ENCODE results near the gene VNN1.

VNN1 gene, protein sequence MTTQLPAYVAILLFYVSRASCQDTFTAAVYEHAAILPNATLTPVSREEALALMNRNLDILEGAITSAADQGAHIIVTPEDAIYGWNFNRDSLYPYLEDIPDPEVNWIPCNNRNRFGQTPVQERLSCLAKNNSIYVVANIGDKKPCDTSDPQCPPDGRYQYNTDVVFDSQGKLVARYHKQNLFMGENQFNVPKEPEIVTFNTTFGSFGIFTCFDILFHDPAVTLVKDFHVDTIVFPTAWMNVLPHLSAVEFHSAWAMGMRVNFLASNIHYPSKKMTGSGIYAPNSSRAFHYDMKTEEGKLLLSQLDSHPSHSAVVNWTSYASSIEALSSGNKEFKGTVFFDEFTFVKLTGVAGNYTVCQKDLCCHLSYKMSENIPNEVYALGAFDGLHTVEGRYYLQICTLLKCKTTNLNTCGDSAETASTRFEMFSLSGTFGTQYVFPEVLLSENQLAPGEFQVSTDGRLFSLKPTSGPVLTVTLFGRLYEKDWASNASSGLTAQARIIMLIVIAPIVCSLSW

DNA sequence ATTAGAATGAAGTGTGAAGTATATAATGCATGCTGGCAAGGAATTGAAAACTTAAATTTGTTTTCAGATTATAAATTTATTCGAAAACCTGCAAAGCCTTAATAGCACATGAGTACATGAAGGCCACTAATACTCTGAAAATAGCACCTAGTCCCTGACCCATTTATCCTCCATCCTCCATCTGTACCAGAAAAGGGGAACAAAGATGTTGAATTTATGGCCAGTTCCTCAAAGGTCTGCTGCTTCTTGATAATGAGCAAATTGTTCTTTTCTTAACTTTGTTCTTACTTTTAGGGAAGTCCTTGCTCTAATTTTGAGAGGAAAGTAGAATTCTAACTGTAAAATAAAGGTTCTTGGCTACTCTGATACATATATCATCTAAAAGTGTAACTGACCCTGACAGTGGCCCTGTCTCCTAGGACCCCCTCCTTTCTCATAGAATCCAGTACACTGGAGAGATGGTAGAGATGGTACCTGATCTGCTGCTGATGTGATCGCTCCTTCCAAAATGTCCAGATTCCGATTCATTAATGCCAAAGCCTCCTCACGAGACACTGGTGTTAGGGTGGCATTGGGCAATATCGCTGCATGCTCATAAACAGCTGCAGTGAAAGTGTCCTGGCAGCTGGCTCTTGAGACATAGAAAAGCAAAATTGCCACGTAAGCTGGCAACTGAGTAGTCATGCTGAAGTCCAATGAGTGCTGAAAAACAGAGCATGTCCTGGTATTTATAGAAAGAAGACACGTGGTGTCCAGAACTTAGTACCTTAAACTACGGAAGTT is at the start of gene VNN1:
VNN1 (minus strand) TSS at position 704 of the 783 bp plus-strand sequence; CDS start at position 684, 20 bp downstream.
- DNase-seq = no peak

DNA sequence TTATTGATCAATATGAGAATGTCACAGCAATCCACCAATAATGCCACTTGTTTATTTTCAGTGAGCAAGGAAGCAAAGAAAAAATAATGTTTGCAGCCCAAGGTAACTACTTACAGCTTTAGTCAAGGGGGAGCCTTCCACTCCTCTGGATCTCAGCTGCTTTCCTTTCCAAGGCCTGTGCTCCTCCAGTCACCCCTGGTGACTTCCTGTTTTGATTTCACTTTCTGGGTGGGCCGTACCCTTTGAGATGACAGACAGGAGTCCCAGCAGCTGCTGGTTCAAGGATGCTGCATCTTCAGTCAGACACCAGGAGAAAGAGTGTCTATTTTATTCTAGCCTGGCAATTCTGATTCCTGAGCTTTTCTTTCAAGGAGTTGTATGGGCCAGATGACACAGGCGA is 49.4 kb upstream of the VNN1 start:
- no peak for DNase-seq

DNA sequence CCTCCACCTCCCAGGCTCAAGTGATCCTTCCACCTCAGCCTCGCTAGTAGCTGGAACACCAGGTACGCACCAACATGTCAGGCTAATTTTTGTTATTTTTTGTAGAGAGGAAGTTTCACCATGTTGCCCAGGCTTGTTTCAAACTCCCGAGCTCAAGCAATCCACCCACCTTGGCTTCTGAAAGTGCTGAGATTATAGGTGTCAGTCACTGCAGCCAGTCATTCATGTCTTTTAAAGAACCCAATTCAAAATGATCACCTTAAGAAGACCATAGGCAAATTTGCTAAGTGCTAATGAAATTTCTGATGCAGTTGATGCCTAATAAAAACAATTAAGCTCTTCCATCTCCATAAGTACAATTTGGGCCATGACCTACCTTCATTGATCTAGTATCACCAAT is 46.4 kb upstream of the VNN1 start:
- DNase-seq = no peak

DNA sequence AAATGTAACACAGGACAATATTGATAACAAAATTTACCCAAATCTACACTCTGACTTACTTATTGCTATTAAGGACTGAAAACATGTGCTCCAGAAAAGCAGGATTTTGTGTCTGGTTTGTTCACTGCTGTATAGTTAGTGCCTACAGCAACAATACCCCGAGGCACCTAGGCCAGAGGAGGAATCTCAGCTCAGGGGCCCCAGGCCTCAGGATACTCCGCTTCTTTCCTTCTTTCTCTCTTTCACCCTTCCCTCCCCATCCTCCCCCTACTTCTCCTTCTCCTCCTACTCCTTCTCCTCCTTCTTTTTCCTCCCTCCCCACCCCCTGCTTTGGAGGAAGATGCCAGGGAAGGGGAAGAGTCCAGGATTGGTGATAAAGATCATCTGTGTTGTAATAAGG is 44.8 kb upstream of the VNN1 start:
- no peak for DNase-seq

DNA sequence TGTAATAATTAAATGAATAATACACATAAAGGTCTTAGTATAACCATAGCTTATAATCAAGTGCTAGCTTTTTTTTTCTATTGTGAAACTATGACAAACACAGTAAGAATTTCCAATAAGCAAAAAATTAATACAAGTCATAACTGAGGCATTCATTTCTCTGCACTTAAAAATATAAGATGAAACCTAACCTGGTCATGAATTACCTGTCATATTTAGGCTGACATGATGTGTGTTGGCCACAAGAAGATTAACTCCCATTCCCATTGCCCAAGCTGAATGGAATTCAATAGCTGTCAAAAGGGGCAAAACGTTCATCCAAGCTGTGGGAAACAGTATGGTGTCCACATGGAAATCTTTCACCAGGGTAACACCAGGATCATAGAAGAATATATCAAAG is 38.4 kb upstream of the VNN1 start:
- no peak for DNase-seq

DNA sequence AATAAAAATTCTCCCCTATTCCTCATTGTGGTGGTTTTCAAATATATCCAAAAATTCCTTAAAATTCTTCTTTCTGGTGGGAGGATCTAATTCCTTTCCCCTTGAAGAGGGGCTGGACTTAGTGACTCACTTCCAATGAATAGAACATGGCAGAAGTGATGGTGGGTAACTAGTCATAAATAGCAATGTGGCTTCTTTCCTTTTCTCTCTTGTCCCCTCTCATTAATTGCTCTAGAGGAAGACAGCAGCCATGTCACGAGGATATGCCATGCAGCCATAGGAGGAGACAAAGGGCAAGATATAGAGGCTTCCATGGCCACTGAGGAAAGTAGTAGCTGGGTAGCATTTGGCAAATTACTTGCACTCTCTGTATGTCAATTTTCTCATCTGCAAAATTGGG is 38.0 kb upstream of the VNN1 start:
- no peak for DNase-seq

DNA sequence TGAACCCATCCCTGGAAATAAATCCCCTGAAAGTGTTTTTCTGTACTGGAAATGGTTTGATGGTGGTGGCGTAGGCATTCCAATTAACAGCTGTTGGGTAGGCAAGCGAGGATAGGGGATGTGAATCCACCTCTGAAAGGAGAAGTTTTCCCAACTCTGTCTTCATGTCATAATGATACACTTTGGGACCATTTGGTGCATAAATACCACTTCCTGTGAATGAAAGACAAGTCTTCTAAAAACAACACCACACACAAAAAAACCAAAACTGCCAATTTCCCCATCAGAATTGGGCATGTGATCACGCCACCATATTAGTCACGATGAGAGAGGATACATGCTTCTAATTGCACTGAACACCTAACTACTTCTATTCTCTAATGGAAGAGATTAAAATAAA is 37.5 kb upstream of the VNN1 start:
- no peak for DNase-seq

DNA sequence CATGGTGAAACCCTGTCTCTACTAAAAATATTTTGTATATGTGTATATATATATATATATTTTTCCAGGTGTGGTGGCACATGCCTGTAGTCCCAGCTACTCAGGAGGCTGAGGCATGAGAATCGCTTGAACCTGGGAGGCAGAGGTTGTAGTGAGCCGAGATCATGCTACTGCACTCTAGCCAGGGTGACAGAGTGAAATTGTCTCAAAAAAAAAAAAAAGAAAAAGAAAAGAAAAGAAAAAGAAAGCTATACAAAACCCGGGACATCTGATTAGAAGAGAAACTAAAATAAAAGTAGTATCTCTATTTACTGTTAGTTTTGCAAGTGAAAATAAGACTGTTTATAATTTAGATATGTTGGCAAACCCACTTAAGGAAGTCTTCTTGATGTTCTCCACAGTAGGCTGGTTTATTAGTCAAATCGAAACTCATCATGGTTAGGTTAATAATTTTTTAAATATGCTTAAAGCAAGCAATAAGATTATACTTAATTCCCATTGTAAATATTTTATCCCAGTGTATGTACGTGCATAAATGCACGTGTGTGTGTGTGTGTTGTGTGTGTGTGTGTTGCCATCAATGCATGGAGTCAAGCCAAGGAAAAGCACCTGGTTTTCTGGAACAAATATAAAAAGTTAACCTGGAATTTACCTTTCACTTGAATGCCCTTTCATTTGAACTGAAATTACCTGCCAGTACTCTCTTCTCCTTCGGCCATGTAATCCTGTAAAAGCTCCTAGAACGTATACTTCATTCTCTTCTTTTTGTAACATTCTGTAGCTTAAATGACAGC is 36.8 kb upstream of the VNN1 start:
- DNase-seq = no peak

DNA sequence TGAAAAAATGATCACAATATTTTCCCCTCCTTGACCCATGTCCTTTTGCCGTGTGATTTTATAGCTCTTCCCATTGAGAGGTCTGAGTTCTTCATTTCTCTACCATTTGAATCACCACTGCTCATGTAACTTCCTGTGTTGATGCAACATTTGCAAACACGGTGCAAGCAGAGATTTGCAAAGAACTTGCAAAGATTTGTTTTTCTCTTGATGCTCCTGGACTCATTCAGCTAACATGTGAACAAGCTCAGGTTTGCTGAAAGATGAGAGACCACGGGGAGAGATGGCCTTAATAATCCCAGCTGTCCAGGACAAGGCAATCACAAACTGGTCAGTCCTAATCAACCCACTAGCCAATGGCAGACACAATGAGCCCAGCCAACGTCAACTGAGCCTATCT is 35.3 kb upstream of the VNN1 start:
- DNase-seq = no peak

DNA sequence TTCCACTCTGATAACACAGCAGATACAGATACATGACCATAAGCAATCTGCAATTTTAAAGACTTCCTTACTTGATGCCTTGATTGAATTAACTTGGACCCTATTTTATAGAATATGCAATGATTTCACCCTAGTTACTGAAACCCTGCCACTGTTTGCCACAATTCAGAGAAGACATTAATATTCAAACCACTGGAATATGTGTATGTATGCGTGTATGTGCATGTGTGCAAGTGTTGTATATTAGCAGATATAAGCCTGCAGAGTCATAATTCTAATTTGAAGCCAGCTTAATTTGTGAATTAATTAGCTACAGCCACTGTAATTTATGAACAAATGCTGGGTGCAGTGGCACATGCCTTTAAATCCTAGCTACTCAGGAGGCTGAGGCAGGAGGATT is 34.6 kb upstream of the VNN1 start:
- no peak for DNase-seq

DNA sequence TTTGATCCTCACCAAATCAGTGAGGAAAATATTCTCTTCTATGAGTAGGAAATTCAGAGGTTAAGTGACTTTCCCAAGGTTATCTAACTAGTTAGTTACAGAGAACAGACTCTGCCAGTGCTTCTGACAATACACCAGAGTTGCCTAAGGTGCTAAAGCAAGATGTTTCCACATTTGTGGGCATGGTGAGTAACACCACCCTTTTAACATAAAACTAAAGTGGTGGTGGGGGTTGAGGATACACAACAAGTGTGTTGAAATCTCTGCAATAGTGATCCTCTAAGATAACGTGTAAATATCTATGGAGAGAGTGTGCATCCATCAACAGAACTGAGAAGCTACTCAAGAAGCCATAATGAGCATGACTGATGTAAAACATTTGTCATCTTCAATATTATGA is 32.2 kb upstream of the VNN1 start:
- no peak for DNase-seq

DNA sequence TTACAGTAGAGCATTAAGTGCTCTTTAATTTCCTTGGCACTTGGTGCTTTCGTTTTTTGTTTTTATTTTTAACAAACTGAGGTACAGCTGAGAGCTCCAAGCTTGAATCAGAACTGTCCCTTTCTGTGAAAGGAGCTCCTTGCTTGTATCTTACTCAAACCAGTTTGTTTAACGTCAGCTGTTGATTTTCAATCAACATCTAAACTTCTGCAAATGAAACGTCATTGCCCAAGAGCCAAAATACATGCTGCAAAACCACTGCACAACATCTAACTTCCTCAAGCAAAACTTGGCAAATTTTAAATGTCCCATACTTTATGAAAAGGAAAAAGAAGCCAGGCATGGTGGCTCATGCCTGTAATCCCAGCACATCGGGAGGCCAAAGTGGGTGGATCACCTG is 28.6 kb upstream of the VNN1 start:
- no peak for DNase-seq

DNA sequence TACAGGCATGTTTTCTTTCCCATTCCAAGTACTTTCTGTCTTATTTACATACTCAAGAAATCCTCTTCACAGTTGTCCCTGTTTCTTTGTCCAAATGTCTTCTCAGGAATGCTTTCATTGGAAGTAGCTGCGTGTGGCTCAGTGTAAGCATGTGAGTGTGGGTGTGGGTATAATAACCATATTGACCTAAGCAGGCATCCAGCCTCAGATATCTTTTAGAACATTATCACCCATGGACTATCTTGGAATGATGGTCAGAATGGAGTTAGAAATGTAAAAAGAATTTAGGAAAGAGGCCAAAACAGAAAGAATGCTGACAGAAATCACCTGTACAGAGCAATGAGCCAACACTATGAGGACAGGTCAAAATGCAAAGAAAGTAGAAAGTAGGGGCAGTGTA is 27.4 kb upstream of the VNN1 start:
- DNase-seq = no peak

DNA sequence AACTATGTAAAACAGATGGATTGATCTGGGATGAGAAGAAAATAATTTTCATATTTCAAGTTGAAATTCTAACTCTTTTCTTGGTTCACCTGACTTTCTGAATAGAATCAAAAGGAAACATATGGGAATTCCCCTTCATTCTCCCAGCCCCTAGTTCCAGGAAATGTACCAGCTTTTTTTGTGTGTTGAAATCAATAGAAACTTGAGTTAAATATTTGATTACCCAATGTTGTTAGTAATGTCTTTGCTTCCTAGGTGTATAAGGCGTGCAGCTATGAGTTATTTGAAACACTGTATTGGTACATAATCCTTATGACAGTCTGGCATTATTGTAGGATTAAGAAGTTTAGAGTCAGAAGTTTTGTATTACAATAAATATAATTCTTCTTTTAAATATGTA is 22.4 kb upstream of the VNN1 start:
- no peak for DNase-seq

DNA sequence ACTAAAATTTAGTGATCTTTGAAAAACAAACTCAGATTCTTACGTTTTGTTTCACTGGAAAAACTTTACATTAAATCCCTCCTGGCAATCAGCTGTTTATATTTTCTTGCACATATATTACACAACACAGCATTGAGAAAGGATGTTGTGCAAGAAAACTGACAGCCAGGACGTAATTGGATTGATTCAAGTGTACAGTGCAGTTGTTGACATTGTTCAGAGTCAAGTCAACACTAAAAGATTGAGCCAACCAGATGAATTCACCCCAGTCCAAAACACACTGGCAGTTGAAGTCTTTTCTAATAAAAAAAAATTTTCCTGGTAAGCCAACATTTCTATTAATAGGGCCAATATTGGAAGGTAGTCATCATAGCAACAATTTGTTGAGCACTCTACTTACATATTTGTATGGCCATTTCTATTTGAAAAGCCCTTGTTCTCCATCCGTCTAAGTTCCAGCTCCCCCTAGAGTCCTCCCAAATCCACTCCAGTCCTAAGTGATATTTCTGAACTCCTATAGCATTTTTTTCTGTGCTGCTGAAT is 20.9 kb upstream of the VNN1 start:
- no peak for DNase-seq

DNA sequence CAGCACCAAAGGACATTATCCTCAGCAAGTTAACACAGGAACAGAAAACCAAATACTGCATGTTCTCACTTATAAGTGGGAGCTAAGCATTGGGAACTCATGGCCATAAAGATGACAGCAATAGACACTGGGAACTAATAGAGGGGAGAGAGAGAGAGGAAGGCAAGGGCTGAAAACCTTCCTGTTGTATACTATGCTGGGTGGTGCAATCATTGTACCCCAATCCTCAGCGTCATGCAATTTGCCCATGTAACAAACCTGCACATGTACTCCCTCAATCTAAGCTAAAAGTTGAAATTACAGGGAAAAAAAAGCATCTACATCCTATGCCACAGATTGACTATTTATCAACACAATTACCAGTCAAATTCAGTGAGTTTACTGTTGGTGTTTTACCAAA is 20.0 kb upstream of the VNN1 start:
- no peak for DNase-seq

DNA sequence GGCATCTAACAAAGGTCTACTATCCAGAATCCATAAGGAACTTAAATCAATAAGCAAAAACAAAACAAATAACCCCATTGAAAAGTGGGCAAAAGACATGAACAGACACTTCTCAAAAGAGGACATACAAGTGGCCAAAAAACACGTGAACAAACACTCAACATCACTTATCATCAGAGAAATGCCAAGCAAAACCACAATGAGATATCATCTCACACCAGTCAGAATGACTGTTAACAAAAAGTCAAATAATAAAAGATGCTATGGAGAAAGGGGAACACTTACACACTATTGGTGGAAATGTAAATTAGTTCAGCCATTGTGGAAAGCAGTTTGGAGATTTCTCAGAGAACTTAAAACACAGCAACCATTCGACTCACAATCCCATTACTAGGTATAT is 19.4 kb upstream of the VNN1 start:
- no peak for DNase-seq

DNA sequence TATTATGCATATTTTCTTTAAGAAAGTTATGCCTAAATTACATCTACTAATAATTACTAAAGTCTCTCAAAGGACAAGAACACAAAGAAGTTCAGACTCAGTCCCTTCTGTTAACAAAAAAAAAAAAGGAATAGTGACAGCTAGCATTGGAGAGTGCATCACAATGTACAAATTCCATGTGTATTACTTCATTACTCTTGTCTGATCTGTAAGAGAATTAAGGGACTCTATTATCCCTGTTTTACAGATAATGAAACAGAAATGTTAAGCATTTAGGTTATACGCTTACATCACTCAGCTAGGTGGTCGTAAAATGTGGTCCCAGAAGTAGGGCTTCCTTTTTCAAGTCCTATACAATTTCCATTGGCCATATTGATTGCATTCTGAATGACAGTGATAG is 17.2 kb upstream of the VNN1 start:
- DNase-seq = no peak

DNA sequence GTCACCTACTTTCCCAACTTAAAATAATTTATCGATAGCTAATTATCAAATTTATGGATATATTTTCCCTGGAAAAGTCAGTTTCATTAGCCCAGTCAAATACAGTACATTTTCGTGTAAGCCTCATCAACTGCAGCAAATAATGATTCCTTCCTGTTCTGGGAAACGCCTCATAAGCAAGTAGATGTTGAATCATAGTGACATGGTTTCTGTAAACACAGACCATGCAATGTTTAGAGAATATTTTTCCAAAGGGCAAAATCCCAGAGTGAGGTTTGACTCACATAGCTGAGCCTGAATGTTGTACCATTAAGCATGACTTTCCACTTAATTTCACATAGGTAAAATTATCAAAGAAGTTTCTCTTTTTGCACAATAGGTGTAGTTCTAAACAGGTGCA is 16.7 kb upstream of the VNN1 start:
- no peak for DNase-seq

DNA sequence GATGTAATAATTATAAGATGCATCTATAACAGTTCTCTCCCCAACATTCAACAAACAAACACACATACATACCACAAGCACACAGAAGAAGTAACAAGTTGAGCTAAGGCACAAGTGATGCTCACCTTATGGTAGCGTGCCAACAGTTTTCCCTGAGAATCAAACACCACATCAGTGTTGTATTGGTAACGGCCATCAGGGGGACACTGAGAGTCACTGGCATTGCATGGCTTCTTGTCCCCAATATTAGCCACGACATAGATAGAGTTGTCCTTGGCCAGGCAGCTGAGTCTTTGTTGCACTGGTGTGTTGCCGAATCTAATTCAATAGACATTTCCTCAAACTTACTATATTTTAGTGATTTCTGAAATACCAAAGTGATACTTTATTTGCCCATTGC is 14.8 kb upstream of the VNN1 start:
- DNase-seq = no peak

DNA sequence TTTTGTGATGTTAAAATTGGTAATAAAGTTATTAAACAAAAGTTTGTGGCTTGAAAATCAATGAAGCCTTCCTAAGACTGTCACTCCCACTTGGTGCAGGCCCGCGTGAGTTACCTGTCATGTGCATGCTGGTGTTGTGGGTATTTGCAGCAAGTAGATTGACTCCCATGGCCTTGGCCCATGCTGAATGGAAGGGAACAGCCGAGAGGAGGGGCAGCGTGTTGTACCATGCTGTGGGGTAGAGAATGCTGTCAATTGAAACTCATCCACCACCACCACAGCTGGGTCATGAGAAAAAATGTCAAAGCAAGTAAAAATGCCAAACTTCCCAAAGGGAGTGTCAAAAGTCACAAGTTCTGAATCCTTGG is 12.7 kb upstream of the VNN1 start:
- DNase-seq = no peak

DNA sequence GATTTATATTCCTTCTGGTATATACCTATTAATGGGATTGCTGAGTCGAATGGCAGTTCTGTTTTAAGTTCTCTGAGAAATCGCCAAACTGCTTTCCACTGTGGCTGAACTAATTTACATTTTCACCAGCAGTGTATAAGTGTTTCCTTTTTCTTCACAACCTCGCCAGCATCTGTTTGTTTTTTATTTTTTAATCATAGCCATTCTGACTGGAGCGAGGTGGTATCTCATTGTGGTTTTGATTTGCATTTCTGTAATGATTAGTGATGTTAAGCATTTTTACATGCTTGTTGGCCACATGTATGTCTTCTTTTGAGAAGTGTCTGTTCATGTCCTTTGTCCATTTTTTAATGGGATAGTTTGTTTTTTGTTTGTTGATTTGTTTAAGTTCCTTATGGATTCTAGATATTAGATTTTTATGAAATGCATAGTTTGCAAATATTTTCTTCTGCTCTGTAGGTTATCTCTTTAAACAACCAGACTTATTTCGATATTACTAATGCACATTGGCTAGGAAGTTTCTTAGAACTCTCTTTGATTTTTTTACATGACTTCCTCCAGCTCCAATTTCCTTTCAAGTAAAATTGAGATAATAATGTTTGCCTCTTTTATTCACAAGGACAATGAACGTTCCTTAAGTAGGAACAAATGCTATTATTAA is 12.2 kb upstream of the VNN1 start:
- DNase-seq = no peak

DNA sequence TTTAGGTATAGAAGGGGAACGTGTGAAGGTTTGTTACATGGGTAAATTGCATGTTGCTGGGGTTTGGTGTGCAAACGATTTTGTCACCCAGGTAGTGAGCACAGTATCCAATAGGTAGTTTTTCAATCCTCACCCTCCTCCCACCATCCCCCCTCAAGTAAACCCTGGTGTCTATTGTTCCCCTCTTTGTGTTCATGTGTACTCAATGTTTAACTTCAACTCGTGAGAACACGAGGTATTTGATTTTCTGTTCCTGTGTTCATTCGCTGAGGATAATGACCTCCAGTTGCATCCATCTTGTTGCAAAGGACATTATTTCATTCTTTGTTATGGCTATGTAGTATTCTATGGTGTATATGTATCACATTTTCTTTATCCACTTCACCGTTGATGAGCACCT is 11.6 kb upstream of the VNN1 start:
- no peak for DNase-seq

Data from NCI-H187 treated with DMSO at 0.1 percent for 48 hours (cell line).